WTC11 (cell line): ENCODE data around the gene ADORA2B. TPM values are rescaled to one million over a fixed set of nuclear protein-coding genes. Genes with fewer than 3 reads are reported as not detected.
"Not testable (repeated sequence)": the region's sequence is repeated elsewhere in the genome, so short reads cannot be mapped to it uniquely, and the experiment has no call there.

Experiments used
- ATAC-seq: fragments of 200-7000 bp; cut with Tn5 transposase; 2 replicates; pipeline ENCODE4 v1.10.0; 2021; ENCODE audit warnings: mild to moderate bottlenecking, moderate library complexity
- CTCF ChIA-PET: fragments of 300-600 bp; sonication (Branson Sonifier 250); formaldehyde crosslinking; loops from one replicate; lab custom pipeline; 2021; ENCODE audit warnings: antibody characterized with exemption; lab: Charles Lee
- POLR2A ChIA-PET: fragments of 350-600 bp; sonication (Branson Sonifier 250); formaldehyde crosslinking; loops from one replicate; lab custom pipeline; 2021; ENCODE audit warnings: antibody characterized with exemption; lab: Charles Lee
- DNase-seq: peaks from one replicate; pipeline ENCODE4 v3.0.0; 2021; ENCODE audit warnings: low spot score
- H3K27ac Mint-ChIP-seq: 2 replicates; pipeline ENCODE4 v1.8.0; 2021; ENCODE audit warnings: mixed read lengths
- H3K27me3 Mint-ChIP-seq: 2 replicates; pipeline ENCODE4 v1.8.0; 2021; ENCODE audit warnings: low read depth, mild to moderate bottlenecking, moderate library complexity, mixed read lengths
- H3K36me3 Mint-ChIP-seq: 2 replicates; pipeline ENCODE4 v1.8.0; 2021; ENCODE audit warnings: mixed read lengths
- H3K4me1 Mint-ChIP-seq: 2 replicates; pipeline ENCODE4 v1.8.0; 2022; ENCODE audit warnings: mixed read lengths
- H3K4me3 Mint-ChIP-seq: 2 replicates; pipeline ENCODE4 v1.8.0; 2021; ENCODE audit warnings: mild to moderate bottlenecking, moderate library complexity, mixed read lengths
- H3K9me3 Mint-ChIP-seq: 2 replicates; pipeline ENCODE4 v1.8.0; 2021; ENCODE audit warnings: mixed read lengths
- AR ChIP-seq: fragments of 250-450 bp; sonication (Bioruptor Pico); IDR thresholded peaks from 2 replicates; pipeline ENCODE4 v1.9.0; 2021; ENCODE audit warnings: mild to moderate bottlenecking
- CBFB ChIP-seq: sonication (generic); formaldehyde crosslinking; IDR thresholded peaks from 2 replicates; pipeline ENCODE4 v1.8.1; 2022; ENCODE audit warnings: mild to moderate bottlenecking, low read depth, missing genetic modification reagents
- CREM ChIP-seq: sonication (generic); formaldehyde crosslinking; IDR thresholded peaks from 2 replicates; pipeline ENCODE4 v1.8.1; 2022; ENCODE audit warnings: mild to moderate bottlenecking, missing genetic modification reagents, moderate library complexity
- GRHL2 ChIP-seq: fragments of 250-450 bp; sonication (Bioruptor Pico); IDR thresholded peaks from 2 replicates; pipeline ENCODE4 v1.8.0; 2022; ENCODE audit warnings: mild to moderate bottlenecking, moderate library complexity; ENCODE audit not compliant: insufficient replicate concordance, severe bottlenecking
- GTF2I ChIP-seq: fragments of 250-450 bp; sonication (Bioruptor Pico); conservative IDR thresholded peaks from 2 replicates; pipeline ENCODE4 v1.4.0; 2021; ENCODE audit warnings: mild to moderate bottlenecking
- JAZF1 ChIP-seq: fragments of 250-450 bp; sonication (Bioruptor Pico); IDR thresholded peaks from 2 replicates; pipeline ENCODE4 v1.9.0; 2021; ENCODE audit warnings: moderate library complexity, mild to moderate bottlenecking, inconsistent platforms
- NR1H2 ChIP-seq: sonication (generic); formaldehyde crosslinking; IDR thresholded peaks from 2 replicates; pipeline ENCODE4 v1.9.0; 2021; ENCODE audit warnings: mild to moderate bottlenecking, moderate library complexity, missing genetic modification reagents
- NR2C2 ChIP-seq: sonication (generic); formaldehyde crosslinking; IDR thresholded peaks from 2 replicates; pipeline ENCODE4 v1.8.0; 2022; ENCODE audit warnings: mild to moderate bottlenecking, missing genetic modification reagents
- PRDM15 ChIP-seq: sonication (generic); formaldehyde crosslinking; IDR thresholded peaks from 2 replicates; pipeline ENCODE4 v1.8.0; 2022; ENCODE audit warnings: missing genetic modification reagents
- RELA ChIP-seq: sonication (generic); formaldehyde crosslinking; IDR thresholded peaks from 2 replicates; pipeline ENCODE4 v1.8.1; 2022; ENCODE audit warnings: missing genetic modification reagents, mild to moderate bottlenecking, borderline replicate concordance
- TEAD1 ChIP-seq: sonication (generic); formaldehyde crosslinking; IDR thresholded peaks from 2 replicates; pipeline ENCODE4 v1.8.0; 2022; ENCODE audit warnings: mild to moderate bottlenecking, missing genetic modification reagents
- TEAD4 ChIP-seq: sonication (generic); formaldehyde crosslinking; IDR thresholded peaks from 2 replicates; pipeline ENCODE4 v1.8.0; 2022; ENCODE audit warnings: mild to moderate bottlenecking, missing genetic modification reagents
- USF1 ChIP-seq: sonication (generic); formaldehyde crosslinking; IDR thresholded peaks from 2 replicates; pipeline ENCODE4 v1.8.0; 2022; ENCODE audit warnings: mild to moderate bottlenecking, missing genetic modification reagents
- ZNF232 ChIP-seq: sonication (generic); formaldehyde crosslinking; IDR thresholded peaks from 2 replicates; pipeline ENCODE4 v1.8.0; 2022; ENCODE audit warnings: mild to moderate bottlenecking, missing genetic modification reagents
- ZNF425 ChIP-seq: fragments of 250-450 bp; sonication (Bioruptor Pico); conservative IDR thresholded peaks from 2 replicates; pipeline ENCODE4 v1.9.0; 2021; ENCODE audit warnings: mild to moderate bottlenecking
- total RNA-seq: library from RNA; stranded (reverse); gene quantifications from 3 replicates; pipeline ENCODE4 v1.2.3, GENCODE V29; 2021
- TF ChIP-seq, protein P1 (sequence below): fragments of 250-450 bp; sonication (Bioruptor Pico); IDR thresholded peaks from 2 replicates; pipeline ENCODE4 v2.1.2; 2022; ENCODE audit warnings: mild to moderate bottlenecking, moderate library complexity
- TF ChIP-seq, protein P2 (sequence below): sonication (generic); formaldehyde crosslinking; IDR thresholded peaks from 2 replicates; pipeline ENCODE4 v1.8.1; 2022; ENCODE audit warnings: low read depth, missing genetic modification reagents, borderline replicate concordance
- TF ChIP-seq, protein P3 (sequence below): sonication (generic); formaldehyde crosslinking; IDR thresholded peaks from 2 replicates; pipeline ENCODE4 v1.8.1; 2023; ENCODE audit warnings: mild to moderate bottlenecking, missing genetic modification reagents, moderate library complexity
- TF ChIP-seq, protein P4 (sequence below): sonication (generic); formaldehyde crosslinking; IDR thresholded peaks from 2 replicates; pipeline ENCODE4 v1.8.0; 2022; ENCODE audit warnings: mild to moderate bottlenecking, missing genetic modification reagents

The ADORA2B gene
- total RNA-seq, 1 experiment from 2014 or later, result 4.2 TPM

DNA sequence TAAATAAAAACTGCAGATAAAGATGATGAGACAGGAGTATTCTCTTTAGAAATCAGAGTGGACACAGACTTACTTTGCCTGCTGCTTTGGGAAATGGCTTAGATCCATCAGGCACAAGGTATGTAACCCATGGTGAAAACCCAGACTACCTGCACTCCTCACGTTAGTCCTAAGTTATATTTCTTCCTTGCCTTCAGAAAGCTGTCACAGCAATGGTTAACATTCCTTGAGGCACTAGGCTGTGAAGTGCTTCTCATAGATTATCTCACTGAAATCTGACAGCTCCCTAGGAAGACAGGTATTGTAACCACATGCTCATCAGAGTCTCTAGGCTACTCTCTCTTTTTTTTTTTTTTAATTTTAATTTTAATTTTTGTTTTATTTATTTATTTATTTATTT is 33.7 kb downstream of the ADORA2B start (continued):
- TF ChIP-seq NR2C2, result no peak
- no peak for TF ChIP-seq TEAD1 (CRISPR knock-in tag)
- no peak for TF ChIP-seq TEAD4 (CRISPR knock-in tag)
- no peak for TF ChIP-seq GTF2I (CRISPR knock-in tag)
- no peak for TF ChIP-seq RELA
- no peak for TF ChIP-seq NR1H2
- TF ChIP-seq ZNF232, result no peak

GRCh38 chr17:15979013-15979412 is 34.1 kb downstream of the ADORA2B start:
- H3K4me3 Mint-ChIP-seq, POLR2A ChIA-PET, H3K27ac Mint-ChIP-seq, ATAC-seq, CTCF ChIA-PET, DNase-seq, H3K27me3 Mint-ChIP-seq: not testable (repeated sequence)
- peaks cover 65% of the 10 kb centered on the region for H3K36me3 Mint-ChIP-seq
- peaks cover 16% of the 10 kb centered on the region for H3K4me1 Mint-ChIP-seq
- H3K9me3 Mint-ChIP-seq, result peaks cover 11% of the 10 kb centered on the region

GRCh38 chr17:15981208-15981607 is 36.3 kb downstream of the ADORA2B start:
- H3K4me3 Mint-ChIP-seq, result no peak overlapping the region
- DNase-seq (no peak), ATAC-seq (no peak)
- peaks cover 16% of the 10 kb centered on the region for H3K4me1 Mint-ChIP-seq
- H3K27ac Mint-ChIP-seq, result no peak overlapping the region
- no peaks in the 10 kb centered on the region for H3K27me3 Mint-ChIP-seq
- POLR2A ChIA-PET, result no interaction called here
- H3K36me3 Mint-ChIP-seq, result peaks cover 69% of the 10 kb centered on the region
- peaks cover 11% of the 10 kb centered on the region for H3K9me3 Mint-ChIP-seq
- CTCF ChIA-PET, result no interaction called here
- TF ChIP-seq, protein P1, sequence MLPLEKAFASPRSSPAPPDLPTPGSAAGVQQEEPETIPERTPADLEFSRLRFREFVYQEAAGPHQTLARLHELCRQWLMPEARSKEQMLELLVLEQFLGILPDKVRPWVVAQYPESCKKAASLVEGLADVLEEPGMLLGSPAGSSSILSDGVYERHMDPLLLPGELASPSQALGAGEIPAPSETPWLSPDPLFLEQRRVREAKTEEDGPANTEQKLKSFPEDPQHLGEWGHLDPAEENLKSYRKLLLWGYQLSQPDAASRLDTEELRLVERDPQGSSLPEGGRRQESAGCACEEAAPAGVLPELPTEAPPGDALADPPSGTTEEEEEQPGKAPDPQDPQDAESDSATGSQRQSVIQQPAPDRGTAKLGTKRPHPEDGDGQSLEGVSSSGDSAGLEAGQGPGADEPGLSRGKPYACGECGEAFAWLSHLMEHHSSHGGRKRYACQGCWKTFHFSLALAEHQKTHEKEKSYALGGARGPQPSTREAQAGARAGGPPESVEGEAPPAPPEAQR (CRISPR knock-in tag), result no peak
- TF ChIP-seq GRHL2 (CRISPR knock-in tag) (no peak), USF1 (CRISPR knock-in tag) (no peak), CREM (CRISPR knock-in tag) (no peak), PRDM15 (no peak), JAZF1 (CRISPR knock-in tag) (no peak), CBFB (no peak), RELA (no peak), AR (no peak), ZNF425 (no peak)
- TF ChIP-seq, protein P2, sequence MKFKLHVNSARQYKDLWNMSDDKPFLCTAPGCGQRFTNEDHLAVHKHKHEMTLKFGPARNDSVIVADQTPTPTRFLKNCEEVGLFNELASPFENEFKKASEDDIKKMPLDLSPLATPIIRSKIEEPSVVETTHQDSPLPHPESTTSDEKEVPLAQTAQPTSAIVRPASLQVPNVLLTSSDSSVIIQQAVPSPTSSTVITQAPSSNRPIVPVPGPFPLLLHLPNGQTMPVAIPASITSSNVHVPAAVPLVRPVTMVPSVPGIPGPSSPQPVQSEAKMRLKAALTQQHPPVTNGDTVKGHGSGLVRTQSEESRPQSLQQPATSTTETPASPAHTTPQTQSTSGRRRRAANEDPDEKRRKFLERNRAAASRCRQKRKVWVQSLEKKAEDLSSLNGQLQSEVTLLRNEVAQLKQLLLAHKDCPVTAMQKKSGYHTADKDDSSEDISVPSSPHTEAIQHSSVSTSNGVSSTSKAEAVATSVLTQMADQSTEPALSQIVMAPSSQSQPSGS (CRISPR knock-in tag), result no peak
- TF ChIP-seq, protein P3, sequence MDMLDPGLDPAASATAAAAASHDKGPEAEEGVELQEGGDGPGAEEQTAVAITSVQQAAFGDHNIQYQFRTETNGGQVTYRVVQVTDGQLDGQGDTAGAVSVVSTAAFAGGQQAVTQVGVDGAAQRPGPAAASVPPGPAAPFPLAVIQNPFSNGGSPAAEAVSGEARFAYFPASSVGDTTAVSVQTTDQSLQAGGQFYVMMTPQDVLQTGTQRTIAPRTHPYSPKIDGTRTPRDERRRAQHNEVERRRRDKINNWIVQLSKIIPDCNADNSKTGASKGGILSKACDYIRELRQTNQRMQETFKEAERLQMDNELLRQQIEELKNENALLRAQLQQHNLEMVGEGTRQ (CRISPR knock-in tag), result no peak
- TF ChIP-seq, protein P4, sequence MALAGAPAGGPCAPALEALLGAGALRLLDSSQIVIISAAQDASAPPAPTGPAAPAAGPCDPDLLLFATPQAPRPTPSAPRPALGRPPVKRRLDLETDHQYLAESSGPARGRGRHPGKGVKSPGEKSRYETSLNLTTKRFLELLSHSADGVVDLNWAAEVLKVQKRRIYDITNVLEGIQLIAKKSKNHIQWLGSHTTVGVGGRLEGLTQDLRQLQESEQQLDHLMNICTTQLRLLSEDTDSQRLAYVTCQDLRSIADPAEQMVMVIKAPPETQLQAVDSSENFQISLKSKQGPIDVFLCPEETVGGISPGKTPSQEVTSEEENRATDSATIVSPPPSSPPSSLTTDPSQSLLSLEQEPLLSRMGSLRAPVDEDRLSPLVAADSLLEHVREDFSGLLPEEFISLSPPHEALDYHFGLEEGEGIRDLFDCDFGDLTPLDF (CRISPR knock-in tag), result no peak
